ENCODE measurements around the gene ANKRD2.
A peak's percentile ranks its signal among the peaks of the same experiment; 100 is the strongest.
"Not testable (repeated sequence)": the region's sequence is repeated elsewhere in the genome, so short reads cannot be mapped to it uniquely, and the experiment has no call there.

Gene ANKRD2

DNA sequence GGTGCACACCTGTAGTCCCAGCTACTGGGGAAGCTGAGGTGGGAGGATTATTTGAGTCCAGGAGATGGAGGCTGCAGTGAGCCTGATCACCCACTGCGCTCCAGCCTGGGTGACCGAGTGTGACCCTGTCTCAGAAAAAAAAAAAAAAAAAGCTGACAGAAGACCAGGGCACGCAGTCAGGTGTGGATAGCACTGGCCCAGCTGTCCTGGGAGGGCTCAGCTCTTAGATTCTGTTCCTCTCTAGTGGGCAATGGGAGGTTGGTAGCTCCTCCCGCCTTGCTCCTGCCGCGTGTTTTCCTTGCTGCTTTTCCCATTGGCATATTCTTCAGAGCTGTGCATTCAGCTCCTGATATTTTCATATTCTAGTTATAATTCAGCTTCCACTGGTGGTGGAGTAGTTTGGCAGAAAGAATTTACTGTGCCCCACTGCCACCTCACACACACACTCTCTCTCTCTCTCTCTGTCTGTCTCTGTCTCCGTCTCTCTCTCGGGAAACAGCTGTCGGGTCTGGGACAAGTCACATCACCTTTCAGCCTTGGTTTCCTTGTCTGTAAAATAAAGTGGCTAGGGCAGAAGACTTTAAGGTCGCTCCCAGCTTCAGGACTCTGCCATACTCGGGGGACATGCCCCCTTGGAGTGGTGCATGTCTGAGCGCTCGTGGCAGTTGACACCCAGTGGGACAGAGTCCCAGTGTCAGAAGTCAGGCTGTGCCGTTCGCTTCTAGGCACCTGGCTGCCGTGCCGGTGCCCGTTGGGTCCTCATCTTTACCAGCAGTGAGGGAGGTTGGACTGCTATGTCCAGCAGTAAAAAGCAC, 25.9 kb upstream of the ANKRD2 start:
- DNase-seq (ENCODE audit: low read depth in 2 of 2), result no peak

DNA sequence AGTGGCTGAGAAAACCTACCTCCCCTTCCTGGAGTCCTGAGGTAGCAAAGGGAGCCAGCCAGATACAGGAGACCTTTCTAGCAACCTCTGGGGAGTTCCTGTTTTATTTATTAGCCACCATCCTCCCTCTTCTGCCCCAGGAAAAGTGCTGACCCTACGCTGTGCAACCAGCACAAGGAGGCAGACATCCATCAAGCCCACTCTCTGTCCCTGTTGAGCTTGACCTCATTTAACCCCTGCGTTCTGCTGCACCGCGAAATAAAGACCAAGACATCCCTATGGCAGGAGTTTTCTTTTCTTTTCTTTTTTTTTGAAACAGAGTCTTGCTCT, 25.3 kb upstream of the ANKRD2 start:
- no peak for DNase-seq (ENCODE audit: low read depth in 2 of 2)

DNA sequence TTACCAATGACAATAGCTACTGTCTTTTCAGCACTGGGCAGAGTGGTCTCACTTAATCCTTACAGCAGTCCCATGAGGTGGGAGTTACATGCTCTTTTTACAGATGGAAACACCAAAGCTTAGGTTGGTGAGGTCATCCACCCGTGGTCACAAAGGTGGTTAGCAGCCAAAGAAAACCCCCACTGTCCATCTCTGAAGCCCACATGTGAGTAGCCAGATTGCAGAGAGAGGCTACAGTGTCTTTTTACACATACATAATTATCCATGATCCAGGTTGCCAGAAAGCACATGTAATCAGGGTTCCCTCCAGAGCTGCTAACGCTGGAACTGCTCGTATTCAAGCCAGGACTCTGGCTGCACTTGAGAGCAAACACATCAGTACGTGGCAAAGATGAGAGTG, 24.6 kb upstream of the ANKRD2 start:
- no peak for DNase-seq (ENCODE audit: low read depth in 2 of 2)

DNA sequence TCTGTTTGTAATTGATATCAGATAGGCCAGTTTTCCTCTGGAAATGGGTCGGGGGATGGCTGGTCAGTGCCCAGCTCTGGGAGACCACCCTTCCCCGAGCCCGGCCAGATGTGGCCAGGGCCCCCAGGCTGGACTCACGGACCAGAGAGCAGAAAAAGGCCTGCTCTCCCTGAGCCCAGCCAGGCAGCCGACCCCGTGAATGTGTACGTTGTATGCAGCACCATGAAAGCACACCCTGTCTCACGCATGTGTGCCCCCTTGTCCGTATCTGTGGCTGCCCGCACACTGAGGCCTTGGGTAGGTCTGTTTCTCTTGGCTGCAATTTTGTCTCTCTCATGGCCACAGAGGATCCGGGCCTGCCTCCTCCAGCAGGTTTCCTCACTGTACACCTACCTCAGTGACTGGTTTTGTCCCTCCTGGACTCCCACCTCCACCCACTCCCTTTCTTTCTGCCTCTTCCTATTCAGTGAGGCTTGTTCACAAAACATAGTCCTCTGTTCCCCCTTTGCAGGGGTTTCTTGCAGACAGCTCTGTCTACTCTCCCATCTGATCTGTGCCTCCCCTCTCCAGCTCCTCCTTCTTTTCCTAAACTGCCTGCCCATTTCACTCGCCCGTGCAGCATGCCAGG, 23.6 kb upstream of the ANKRD2 start:
- DNase-seq (ENCODE audit: low read depth in 2 of 2), result no peak

DNA sequence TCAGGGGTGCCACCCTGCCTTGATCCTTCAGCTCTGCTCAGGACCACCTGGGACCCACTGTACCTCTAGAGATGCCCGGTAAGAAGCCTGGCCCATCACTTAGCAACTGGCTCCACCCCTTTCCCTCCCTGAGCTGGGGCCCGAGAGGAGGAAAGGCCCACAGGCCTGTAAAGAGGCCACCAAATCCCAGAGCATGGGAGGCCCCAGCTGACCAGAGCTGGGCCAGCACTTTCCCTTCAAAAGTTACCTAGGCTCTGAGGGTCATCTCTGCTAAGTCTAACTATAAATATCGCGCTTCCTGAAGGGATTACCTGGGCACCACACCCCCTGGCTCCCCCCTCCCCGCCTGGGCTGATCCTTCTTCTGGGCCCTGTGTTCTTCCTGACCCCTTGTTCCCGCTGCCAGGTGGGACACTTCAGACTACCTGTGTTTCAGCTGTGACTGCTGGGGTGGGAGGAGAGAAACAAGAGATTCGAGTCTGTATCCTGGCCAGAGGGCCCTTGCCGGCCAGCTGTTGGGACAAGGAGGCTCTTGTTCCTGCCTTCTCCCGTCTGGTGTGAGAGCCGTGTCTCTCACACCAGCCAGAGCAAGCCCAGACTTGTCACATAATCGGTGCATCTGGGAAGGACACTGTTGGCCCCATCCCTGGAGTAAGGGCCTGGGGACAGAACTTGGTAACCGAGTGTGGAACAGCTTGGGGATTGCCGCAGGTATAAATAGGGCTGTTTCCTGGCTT, 22.8 kb upstream of the ANKRD2 start:
- DNase-seq (ENCODE audit: low read depth in 2 of 2), result no peak

DNA sequence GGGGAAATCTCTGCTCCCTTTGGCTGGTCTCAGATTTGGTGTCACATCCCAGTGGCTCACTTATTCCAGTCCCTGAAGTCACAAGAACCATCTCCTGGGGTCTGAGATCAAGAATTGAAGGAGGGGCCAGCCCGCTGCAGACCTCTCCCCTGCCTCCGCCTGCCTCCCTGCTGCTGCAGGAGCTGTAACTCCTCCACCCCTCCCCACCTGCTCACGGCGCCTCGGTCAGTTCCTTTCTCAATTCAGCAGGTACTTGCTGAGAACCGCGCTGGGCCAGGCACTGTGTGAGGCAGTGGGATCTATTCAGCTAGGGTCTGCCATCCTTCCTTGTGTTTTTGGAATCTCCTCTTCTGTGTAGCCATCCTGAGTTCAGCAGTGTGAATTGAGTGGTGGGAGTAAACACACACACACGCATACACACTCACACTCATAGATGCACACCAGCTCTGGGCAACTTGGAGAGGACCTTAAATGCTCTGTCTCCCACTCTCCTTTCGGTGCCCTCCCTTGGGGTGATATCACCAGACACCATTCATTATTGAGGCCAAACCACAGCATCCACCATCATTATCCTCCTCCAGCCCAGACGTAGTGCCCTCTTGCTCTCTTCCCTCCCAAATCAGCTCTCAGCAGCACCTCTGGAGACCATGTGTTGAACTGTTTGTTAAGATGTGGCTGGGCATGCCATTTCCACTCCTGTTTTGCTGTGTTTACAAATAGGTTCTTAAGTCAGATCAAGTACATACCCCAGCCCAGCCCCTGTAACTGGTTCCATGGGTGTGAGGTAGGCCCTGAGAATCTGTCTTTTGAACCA, 22.0 kb upstream of the ANKRD2 start:
- no peak for DNase-seq (ENCODE audit: low read depth in 2 of 2)

DNA sequence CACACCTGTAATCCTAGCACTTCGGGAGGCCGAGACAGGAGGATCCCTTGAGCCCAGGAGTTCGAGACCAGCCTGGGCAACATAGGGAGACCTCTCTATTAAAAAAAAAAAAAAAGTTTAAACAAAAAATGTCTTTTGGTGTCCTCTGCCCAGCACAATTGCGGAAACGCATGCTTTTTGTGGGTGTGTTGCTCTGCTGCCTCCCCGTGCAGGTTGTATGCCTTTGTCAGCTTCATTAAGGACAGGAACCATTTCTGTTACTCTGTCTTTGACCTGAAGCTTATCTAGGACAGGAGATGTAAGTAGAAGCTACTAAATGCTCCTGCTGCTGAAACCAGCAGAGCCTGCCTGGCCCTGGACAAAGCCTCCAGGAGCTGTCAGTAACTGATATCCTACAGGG, 21.3 kb upstream of the ANKRD2 start:
- no peak for DNase-seq (ENCODE audit: low read depth in 2 of 2)

DNA sequence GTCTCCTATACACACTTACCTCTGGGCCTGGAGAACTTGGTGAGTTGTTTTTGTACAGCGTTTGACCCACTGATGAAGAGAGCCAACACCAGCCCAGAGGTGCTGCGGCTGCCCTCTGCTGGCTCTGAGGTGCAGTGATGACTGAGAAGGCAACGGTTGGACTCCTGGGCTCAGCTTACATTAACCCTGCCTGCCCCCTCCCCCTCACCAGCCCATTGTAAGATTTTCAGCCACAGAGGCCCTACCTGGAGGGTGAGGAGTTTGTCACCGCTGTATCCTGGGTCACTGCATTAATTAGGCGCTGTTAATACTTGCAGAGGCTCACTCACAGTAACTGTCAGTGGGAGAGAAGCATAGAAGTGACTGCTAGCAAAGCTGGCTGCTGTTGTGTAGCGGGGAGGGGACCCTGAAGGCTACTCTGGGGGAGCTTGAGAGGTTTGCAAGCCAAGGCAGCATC, 19.0 kb upstream of the ANKRD2 start:
- DNase-seq (ENCODE audit: low read depth in 2 of 2), result peak; percentile 40 to 43

DNA sequence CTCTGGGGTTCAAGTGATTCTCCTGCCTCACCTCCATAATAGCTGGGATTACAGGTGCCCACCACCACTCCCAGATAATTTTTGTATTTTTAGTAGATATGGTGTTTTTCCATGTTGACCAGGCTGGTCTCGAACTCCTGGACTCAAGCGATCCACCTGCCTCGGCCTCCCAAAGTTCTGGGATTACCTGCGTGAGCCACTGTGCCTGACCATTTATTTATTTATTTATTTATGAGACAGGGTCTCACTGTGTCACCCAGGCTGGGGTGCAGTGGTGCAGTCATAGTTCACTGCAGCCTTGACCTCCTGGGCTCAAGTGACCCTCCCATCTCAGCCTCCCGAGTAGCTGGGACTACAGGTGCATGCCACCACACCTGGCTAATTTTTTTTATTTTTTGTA, 18.2 kb upstream of the ANKRD2 start:
- not testable (repeated sequence) for DNase-seq (ENCODE audit: low read depth in 2 of 2)

DNA sequence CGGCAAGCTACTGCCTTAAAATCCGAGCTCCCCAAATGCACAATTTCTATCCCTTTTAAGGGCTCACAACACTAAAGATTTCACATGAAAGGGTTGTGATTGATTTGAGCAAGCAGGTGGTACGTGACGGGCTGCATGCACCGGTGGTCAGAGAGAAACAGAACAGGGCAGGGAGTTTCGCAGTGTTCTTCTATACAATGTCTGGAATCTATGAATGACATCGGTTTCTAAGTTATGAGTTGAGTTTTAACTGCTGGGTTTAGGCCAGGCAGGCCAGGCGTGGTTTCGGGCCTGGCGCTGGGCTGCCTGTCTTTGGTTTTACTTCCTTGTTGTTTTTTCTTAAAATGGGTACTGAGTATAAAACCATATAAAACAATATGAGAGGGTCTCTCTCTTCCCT, 17.0 kb upstream of the ANKRD2 start:
- DNase-seq (ENCODE audit: low read depth in 2 of 2), result not testable (repeated sequence)

DNA sequence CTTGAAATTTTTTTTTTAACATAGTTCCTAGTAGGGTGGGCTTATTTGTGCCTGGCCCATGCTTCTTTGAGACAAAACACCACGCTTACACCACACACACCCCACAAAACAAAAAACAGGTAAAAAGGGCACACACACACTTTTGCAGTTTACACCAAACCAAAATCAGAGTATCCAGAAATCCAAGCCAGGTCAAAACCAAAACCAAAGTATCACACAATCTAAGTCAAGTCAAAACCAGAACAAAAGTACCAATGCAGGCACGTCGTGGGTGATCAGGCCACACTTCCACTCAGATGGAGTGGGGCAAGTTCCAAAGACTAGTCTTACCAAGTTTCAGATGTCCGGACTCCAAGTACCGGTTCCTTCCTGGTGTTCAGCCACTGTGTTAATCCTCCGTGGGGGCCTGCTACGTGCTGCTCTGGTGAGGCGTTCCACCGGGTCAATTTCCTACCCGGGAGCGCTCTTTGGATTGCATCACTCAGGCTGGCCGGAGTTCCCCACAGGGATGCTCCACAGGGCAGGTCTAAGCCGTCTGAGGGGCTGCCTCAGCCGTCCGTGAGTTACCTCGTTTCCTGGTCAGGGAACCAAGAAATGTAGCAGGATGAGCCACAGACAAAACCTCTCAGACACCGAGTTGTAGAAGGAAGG, 11.7 kb upstream of the ANKRD2 start:
- not testable (repeated sequence) for DNase-seq (ENCODE audit: low read depth in 2 of 2)

DNA sequence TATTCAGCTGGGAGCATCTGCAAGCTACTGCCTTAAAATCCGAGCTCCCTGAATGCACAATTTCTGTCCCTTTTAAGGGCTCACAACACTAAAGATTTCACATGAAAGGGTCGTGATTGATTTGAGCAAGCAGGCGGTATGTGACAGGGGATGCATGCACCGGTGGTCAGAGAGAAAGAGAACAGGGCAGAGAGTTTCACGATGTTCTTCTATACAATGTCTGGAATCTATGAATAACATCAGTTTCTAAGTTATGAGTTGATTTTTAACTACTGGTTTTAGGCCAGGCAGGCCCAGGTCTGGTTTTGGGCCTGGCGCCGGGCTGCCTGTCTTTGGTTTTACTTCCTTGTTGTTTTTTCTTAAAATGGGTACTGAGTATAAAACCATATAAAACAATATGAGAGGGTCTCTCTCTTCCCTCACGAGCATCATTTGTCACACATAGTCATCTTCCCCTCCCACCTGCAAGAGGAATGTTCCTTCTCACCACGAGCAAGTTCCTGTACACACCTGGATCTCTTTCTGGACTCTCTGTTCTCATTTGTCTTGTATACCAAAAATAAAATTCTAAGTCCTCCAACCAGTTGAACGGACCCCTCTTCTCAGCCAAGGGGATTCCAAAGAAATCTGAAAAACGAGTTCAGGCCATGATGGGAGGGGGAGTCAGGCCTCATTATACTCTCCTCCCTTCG, 11.0 kb upstream of the ANKRD2 start:
- not testable (repeated sequence) for DNase-seq (ENCODE audit: low read depth in 2 of 2)

DNA sequence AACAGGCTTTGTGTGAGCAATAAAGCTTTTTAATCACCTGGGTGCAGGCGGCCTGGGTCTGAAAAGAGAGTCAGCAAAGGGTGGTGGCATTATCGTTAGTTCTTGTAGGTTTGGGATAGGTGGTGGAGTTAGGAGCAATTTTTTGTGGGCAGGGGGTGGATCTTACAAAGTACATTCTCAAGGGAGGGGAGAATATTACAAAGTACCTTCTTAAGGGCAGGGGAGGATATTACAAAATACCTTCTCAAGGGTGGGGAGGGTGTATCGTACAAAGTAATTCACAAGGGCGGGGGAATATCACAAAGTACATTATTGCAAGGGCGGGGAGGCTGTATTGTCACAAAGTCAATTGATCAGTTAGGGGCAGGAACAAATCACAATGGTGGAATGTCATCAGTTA, 10.2 kb upstream of the ANKRD2 start:
- not testable (repeated sequence) for DNase-seq (ENCODE audit: low read depth in 2 of 2)

DNA sequence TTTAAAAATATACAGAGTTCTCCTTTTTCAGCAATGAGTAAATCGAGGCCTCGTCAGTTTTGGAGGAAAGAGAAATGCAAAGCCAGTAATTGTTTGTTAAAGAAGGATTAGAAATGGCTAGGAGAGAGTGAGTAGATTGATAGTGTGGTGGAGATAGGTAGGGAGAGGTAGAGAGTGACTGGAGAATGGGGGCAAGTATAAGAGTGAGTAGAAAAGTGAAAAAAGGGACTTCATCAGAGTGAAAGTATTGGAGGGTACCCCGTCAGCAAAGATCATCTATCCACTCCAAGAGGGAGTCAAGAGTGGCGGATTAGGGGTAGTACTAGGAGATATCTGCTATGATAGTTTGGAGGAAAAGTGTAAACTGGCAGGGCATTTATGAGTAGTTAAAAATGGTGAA, 9.2 kb upstream of the ANKRD2 start:
- no peak for DNase-seq (ENCODE audit: low read depth in 2 of 2)

DNA sequence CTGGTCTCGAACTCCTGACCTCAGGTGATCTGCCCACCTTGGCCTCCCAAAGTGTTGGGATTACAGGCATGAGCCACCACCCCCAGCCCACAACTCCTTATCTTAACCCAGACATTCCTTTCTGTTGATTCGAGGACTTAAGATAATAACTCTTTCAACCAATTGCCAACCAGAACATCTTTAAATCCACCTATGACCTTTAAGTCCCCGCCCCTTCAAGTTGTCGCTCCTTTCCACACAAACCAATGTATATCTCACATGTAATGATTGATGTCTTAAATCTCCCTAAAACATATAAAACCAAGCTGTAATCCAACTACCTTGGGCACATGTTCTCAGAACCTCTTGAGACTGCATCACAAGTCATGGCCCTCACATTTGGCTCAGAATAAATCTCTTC, 7.8 kb upstream of the ANKRD2 start:
- no peak for DNase-seq (ENCODE audit: low read depth in 2 of 2)

DNA sequence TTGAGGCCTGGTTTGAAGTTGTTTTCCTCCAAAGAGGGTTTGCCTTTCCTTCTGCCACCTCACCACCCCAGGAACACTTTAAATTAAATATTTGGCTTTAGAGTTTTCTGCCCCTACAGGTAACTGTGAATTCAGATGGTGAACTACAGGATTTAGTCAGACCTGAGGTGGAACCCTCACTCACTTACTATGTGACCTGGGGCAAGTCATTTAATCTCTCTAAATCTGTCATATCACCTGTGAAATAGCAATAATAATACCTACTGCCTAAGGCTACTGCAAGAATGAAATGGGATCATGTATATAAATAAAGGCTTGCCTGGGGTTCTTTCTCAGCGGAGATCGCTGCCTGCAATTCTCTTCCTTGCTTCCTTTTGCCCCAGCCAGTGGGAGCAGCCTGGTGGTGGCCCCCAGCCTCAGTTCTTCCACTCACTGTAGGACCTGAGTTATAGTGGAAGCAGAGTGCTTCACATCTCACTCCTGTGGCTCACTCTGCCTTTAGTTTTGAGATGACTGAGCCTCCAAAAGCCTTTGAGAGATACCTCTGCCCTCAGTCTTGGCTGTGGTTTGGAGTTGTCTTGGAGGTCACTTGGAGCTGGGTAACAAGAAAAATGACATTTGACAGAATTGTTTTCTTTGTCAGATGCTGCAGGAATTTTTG, 6.1 kb upstream of the ANKRD2 start:
- no peak for DNase-seq (ENCODE audit: low read depth in 2 of 2)

DNA sequence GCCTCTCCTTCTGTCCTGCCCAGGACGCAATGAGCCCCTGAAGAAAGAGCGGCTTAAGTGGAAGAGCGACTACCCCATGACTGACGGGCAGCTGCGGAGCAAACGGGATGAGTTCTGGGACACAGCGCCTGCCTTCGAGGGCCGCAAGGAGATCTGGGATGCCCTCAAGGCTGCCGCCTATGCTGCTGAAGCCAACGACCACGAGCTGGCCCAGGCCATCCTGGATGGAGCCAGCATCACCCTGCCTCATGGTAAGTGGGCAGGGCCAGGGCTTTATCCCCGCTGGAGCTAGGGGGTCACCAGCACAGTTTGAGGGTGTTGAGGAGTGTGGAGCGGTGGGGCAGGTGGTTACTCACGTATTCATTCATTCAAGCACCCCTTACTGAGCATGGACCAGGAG, 4.7 kb upstream of the ANKRD2 start:
- DNase-seq (ENCODE audit: low read depth in 2 of 2), result no peak

DNA sequence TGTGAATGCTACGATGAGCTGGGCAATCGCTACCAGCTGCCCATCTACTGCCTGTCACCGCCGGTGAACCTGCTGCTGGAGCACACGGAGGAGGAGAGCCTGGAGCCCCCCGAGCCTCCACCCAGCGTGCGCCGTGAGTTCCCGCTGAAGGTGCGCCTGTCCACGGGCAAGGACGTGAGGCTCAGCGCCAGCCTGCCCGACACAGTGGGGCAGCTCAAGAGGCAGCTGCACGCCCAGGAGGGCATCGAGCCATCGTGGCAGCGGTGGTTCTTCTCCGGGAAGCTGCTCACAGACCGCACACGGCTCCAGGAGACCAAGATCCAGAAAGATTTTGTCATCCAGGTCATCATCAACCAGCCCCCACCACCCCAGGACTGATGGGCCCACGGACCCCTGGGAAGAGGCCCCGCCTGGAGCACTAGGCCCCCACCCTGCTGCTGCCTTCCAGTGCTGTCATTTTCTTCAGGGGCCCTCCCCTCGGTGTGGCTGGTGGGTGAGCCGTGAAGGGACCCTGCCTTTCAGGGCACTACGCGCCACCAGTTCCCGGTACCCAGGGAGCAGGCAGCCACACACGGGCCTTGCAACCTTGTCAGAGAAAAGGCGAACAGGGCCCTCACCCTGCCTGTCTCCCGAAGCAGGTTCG, 2.3 kb upstream of the ANKRD2 start:
- no peak for DNase-seq (ENCODE audit: low read depth in 2 of 2)

DNA sequence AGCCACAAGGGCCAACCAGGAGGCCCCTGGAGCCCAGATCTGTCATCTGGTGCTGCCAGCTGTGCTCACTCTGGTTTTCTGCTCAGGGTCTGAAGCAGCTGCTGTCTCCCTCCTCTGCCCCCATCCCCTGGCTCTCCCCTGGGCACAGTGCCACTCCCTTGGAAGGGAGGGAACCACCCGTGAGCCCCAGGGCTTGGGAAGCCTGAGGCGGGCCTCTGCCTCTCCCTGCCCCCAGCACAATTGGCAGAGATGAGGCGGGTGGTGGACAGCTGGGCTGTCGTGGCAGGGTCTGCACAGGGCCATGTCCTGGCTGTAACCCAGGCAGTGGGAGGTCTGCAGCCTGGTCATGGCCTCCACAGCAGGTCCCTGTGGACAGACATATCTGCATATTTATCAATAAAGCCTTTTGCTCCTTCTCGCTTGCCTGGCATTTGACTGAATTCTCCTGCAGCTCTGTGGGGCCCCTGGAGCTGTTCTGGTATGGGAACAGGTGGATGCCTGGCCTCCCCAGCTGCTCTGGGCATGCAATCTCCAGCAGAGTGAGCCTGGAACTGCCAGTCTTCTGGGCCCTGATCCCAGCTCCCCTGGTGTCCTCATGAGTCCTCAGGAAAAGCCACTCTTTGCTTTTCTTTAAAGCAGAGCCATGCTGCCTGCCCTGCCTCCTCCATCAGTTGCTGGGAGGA, 1.6 kb upstream of the ANKRD2 start:
- no peak for DNase-seq (ENCODE audit: low read depth in 2 of 2)

Measured in stimulated activated CD8-positive, alpha-beta memory T cell treated with anti-CD3 and anti-CD28 coated beads, Interleukin-7, amount 100 ng/mL, for 4 hours (primary cell).